NCI-H1092 (cell line): Measurements from ENCODE around the gene CTIF.

ENCODE experiments used
- DNase-seq: peaks from one replicate; lab custom pipeline; 2025; lab: John Stamatoyannopoulos, UW

CTIF gene

DNA sequence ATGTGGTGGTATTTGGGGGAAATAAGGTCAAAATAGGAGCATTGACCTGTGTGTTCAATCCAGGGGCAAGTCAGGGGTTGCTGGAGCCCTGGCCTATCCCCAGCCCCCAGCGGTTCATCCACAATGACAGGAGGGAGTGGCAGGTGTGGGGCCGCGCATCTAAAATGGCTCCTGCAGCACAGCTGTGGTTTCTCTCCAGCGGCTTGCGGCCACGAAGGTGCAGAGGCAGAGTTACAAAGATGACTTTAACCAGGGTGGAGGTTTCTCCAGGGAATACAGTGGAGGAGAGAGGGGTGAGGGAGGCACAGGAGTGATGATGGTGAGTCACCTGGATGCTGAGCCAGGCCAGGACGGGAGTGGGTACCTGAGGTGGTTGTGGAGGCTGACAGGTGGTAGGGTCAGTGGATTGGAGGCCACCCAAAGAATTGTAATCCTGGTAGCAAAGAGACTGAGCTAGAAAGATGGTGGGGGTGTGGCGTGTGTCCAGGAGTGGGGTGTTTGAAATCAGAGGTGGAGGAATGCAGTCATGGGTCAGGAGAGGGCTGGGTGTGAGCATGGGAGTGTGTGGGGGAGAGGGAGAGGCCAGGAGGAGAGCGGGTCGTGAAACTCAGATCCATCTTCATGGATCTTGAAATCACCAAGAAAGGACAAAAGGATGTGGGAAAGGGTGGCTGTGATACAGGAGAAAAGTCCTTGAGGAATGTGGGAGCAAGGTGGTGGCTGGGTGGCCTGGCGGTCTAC lies 83.2 kb downstream of the CTIF start:
- no peak for DNase-seq

DNA sequence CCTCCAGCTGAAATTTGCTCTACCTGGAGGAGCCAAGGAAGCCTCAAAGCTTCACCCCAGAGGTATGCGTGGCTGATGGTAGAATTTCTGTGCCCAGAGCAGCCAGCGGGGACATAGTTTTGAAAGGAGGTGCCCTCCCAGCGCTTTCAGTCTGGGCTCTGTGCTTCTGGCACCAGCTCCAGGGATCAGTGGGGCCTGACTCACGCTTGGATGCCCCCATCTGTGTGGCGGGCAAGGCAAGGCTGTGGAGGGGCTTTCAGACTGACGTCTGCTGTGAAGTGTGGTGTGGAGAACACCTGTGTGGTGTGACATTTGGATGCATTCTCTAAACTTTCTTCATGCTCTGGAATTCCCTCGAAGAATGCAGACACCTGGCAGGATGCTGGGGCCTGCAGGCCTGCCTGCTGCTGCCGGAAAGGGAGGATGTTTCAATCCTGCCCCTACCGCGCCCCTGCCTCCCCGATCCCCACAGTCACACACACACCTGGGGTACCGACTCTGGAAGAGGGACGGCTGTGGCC lies 84.1 kb downstream of the CTIF start:
- DNase-seq, result no peak

DNA sequence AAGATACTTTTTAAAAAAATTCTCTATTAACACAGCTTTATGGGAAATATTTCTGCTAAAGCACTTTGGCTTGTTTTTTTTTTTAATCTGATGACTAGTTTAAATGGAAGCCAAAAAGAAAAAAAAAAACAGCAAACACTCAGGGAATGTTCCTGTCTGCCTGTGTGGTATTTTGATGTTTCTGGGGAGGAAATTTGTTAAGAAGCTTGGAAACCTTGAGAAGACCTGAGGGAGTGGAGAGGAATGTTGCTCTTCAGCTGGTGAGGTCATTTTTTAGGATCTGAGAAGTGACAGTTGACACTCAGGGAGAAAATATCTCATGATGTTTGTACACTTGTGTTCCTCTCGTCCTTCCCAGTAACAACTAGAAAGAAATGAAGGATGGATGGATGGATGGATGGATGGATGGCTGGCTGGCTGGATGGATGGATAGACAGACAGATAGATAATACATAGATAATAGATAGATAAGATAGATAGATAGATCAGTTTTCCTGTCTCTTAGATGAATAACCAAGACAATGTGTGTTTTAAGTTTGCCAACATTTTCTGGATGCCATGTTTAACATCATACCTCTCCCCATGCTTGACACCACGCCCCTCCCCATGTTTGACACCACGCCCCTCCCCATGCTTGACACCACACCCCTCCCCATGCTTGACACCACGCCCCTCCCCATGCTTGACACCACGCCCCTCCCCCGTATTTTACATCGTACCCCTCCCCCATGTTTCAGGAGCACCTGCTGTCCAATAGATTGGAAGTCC lies 84.8 kb downstream of the CTIF start:
- no peak for DNase-seq

DNA sequence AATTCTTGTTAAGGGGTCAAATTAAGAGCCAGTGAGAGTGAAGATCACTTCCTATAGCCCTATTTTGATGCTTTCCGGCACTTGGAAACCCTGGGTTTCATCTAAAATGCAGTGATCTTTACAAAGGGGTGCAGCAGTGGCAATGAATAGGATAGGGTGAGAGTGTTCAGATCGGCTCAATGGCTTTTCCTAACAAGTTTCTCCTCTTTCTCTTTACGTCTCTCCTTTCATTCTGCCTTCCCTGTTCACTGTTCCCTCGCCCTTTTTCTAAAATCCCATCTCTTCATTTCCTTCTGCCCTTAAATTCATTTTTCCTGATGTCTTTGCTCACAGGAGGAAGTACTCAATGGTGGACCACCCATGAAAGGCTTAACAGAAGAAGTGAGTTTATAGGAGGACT lies 86.0 kb downstream of the CTIF start:
- DNase-seq, result no peak

DNA sequence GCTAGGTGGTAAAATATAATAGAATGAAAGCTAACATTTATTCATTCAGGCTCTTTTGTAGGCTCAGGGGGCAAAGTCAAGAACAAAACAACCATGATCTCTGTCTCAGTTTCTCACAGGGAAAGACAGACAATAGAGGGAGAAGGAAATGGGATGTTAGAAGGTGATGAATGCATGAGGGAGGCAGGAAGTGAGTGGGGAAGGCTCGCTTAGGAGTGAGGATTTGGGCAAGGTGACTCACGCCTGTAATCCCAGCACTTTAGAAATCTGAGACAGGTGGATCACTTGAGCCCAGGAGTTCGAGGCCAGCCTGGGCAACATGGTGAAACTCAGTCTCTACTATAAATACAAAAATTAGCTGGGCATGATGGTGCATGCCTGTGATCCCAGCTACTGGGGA lies 88.4 kb downstream of the CTIF start:
- DNase-seq, result no peak

DNA sequence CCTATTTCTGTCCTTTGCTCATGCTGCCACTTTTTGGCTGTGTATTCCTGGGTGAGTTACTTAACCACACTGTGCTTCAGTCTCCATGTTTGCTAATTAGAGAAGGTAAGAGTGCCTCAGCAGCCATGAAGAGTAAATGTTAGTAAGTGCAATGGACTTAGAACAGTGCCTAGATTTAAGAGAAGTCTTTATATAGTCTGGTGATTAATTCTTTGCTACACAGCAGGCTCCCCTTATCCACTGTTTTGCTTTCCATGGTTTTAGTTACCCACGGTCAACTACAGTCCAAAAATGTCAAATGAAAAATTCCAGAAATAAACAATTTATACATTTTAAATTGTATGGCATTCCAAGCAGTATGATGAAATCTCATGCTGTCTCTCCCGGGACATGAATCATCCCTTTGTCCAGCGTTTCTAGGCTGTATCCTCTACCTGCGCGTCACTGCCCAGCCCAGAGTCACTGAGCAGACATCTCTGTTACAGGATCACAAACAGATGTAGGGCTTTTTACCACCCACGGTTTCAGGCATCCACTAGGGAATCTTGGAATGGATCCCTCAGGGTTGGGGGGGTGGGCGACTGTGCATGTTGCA lies 91.0 kb downstream of the CTIF start:
- DNase-seq, result no peak

DNA sequence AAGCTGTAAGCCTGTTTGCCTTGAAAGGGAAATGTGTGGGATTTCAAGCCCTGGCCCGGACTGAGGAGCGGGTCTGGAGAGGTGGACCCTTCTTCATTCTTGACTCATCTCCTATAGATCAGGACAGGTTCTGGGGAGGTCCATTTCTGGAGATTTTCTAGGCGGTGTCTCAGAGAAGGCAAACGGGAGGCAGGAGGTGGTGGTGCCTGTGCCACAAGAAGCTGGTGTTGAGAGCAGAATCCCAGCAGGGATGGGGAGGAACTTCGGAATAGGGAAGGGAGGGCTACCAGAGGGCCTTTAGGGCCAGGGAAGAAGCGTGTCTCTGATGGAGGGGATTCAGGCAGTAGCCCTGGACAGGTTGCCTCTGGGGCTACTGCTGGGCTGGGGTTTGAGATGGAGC lies 93.0 kb downstream of the CTIF start:
- no peak for DNase-seq

DNA sequence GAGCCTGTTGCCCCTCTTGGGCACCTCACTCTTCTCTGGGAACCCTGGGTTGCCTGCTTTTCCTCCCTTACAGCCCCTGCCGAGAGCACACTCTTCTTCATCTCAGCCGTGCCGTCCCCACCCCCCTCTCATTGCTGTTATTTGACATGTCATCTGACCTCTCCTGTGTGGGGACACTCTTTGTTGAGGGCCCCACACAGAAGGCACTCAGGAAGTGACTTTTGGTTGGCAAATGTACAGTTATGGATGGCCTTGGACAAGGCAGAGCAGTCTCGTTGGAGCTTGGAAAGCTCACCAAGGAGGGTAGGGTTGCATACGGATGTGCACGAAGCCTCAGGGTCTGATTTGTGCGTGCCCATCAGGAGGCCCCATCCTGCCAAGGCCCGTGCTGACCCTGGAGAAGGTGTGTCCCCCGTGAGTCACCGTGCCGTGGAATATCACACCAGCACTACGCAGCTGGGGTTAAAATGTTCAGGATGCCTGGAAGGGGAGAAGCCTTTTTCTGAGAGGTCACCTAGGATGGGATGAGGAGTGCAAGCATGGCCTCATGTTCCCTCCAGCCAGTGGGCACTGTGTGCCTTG lies 93.9 kb downstream of the CTIF start:
- no peak for DNase-seq

DNA sequence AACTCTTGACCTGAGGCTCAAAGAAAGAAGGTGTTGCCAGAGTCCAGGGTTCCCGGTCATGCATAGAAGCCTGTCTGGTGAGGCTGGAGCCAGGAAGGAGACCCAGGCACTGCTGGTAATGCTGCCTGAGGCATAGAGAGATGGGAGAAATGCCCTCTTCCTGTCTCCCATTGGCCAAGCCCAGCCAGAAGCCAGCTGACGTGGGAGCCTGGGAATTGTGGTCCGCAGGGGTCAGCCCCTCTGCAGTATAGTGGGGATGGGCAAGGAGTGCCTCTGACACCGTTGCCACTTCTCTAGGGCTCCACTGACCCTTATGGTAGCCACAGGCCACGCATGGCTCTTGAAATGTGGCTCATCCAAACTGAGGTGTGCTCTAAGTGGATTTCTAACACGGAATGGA lies 95.7 kb downstream of the CTIF start:
- no peak for DNase-seq

DNA sequence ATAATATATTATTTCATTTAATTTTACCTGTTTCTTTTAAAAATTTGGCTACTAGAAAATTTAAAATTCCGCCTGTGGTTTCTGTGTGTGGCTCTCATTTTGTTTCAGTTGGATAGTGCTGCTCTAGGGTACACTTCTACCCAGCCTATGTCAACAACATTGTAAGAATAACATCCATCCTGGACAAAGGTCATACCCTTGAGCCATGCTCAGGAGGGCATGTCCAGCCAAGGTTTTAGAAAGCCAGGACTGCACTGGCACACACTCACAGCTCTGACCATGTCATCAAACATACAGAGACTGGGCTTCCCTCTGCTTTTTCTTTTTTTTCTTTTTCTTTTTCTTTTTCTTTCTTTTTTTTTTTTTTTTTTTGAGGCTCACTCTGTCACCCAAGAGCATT lies 96.1 kb downstream of the CTIF start:
- DNase-seq, result no peak

DNA sequence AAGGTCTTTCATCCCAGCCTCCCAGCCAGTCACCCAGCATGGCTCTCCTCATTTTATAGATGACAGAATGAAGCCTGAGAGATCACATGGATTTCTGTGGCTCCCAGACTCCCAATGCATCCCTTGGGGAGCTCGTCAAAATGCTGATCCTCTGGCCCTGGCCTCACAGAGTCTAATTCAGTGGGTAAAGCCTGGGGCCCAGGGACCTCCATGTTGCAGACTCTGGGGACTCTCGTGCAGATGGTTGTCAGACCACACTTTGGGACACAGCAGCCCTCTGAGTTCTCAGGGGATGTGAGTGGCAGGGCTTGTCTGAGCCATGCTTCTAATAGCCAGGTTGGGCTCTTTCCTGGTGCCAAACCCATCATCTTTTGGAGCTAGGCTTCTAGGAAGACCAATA lies 97.0 kb downstream of the CTIF start:
- DNase-seq, result no peak

DNA sequence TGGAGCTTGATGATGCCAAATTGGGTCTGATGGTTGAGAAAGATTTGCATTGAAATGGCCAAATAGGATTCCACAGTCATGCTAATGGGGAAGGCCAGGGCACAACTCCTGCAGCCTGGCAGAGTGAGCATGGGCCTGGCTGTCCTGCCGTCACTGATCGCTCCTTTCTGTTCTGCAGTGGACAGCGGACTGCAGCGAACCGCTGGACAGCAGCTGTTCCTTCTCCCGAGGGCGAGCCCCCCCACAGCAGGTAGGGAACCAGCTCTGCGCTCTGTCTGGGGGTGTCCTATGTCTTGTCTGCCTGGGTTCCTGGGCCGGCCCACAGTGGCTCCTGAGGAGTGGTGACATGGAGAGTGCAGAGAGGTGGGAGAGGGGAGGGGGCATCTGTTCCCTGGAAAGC lies 97.6 kb downstream of the CTIF start:
- DNase-seq, result no peak

DNA sequence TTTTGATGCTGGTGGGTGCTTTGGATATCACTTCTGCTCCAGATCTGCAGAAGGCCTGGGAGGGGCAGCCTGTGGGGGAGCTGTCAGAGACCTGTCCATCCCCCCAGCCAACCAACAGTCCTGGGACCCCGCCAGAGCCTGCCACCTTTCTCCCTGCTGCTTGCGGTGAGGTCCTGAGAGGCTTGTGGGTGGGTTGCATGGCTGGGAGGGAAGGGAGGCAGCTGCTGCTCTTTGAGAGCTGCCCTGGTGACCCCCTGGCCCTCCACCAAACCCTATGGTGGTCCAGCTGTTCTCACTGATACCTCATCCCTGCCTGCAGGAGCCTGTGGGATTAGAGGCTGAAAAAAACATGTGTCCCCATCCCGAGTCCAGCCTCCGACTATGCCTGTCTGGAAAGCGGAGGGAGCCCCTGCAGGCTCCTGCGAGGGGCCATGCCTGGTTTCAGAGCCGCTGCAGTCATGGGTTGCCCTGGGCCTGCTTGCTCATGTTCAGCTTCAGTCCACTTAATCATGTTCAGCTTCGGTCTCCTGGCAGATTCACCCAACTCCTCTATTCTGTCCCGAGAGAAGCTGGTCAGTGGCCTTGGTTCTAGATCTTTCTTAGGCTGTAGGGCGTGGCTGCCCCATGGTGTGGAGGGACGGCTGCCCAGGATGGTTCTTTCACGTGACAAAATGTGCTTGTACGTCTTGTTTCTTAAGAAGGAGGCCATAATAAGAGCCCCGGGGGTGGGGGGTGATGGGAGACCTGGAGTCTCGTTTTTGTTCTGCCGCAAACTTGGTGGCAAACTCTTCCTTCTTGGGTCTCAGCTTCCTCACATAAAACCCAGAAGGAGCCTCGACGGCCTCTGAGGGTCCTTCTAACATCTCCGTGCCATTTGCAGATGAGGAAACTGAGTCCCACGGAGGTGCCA lies 98.5 kb downstream of the CTIF start:
- no peak for DNase-seq

DNA sequence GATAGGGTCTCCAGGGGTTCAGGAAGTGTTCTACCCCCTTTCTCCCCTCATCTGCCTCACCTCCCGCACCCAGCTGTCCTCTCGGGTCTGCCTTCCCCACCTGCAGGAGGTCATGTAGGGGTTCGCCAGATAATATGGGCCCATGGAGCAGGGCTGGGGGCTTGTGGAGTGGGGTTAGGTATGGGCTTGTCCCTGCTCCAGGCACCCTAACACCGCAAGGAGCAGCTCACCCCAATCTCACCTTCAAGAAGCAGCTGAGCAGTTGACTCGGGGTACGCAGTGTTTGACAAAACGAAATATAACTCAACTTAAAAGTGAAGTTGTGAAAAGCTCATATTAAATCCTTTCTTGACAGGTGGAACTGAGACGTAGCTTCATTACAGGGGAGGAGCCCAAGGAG lies 99.6 kb downstream of the CTIF start:
- DNase-seq, result no peak

DNA sequence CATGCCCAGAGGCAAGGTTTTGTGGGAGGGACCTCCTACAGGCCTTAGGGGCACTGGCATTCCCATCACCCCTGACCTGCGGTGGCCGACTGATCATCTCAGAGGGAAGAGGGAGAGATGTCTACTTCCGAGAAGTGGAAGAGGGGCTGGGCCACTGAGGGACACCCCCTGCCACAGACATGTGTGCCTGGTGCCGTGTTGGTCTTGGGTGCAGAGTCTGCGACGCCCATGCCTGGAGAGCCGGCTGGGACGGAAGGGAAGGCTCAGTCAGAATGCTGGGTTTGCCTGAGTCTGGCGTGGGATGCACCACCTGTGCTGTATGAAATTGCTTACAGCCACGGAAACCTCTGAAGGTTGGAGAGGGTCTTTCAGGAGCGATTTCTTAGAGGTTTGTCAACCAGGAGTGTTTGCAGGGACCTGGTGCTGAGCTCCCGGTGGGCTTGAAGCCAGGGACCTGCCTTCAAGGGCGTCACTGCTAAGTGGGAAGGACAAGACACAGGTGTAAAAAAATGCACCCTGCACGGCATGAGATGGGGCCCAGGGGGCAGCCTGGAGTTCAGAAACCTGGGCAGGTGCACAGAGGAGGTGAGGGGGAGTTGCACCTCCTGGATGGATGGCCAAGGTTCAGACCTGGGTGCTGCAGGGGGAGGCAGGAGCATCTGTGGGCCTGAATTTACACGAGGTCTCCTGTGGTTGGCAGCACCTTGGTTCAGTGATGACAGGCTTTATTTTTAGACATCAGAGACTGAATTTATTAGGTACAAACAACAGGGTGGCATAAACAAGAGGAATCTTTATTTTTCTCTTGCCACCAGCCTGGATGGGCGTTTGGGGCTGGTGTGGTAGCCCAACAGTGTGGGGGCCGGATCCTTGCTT lies 100.3 kb downstream of the CTIF start:
- no peak for DNase-seq

DNA sequence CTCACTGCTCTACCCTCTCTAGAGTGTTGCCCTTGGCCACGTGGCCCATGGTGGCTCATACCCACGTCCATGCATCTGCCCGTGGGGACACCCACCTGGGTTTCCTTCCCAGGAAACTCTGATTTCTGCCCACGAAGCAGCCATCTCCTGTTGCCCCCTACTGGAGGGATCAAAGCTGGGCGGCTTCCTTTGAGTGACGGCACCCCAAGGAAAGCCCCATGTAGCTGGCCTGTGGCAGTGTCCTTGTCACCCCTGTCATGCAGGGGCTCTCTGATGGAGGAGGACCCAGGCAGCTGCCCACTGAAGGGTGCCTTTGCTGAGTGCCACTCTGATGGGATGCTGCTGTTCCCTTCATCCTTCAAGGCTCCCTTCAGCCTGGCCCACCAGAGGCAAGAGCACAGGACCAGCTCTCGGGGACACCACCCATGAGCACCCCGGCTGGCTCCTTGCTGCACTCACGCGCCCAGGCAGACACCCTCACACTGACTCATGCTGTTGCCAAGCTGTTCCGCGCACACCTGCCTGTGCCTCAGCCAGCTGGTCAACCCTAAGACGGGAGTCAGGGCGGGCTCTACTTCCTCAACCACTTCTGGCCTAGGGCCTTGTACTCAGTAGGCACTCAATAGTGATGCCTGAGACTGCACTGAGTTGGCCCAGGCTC lies 101.1 kb downstream of the CTIF start:
- DNase-seq, result no peak

DNA sequence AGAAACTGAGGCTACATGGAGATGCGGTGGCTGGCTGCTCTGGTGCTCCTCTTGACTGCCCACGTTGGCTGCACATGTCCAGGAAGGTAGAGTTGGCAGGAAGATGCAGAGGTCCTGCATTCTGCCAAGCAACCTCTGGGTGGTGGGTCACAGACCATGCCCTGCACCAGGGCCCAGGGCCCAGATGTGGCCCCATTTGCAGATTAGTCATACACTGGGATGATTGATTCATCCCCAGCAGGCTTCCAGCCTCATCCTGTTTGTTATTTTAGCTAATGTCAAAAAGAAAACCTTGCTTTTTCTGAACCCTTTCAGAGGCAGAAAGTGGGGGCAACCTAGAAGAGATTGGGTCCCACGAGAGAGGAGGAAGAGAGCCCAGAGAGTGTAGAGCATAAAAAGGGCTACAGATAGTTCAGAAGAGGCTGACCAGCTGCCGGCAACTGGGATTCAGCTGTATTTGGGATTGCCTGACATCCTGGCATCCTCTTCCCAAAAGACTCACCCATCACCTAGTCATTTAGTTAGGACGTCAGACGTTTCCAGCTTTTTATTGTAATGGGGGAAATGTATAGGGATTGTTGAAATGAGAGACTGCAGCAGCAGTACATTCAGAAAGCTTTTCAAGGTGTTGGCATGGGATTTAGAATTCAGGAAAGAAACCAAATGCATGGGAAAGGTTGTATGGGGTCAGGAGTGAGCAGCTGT lies 101.9 kb downstream of the CTIF start:
- DNase-seq, result no peak

DNA sequence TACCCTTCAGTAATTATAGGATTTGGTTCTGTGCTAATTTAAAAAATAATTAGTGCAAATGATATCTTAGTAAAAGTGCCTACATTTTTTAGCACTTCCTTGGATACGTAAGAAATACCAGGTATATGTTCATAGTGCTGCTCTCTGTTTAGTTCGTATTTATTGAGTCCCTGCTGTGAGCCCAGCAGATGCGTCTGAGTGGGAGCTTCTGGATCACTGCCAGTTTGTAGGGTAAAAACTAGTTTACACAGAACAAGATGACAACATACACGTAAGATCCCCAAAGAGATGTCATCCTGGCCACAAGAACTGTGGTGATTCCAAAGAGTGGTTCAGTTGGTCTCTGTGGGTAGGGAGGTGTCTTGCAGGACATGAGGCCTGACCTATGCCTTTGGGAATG lies 103.2 kb downstream of the CTIF start:
- no peak for DNase-seq

DNA sequence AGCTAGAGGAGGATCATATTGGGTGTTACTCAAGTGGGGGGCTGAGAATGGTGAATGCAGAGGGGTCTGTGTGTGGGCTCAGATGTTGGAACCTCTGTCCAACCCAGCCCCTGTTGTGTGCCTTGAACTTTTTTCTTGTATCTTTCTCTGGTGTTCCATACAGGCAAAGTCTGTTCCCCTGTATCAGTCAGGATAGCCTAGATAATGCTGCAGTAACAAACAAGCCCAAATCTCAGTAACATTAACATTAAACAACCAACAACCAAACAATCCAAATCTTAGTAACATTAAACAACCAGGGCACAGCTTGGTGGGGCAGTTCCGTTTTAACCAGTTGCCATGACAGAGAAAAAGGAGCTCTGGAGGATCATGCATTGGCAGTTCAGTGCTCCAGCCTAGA lies 103.7 kb downstream of the CTIF start:
- no peak for DNase-seq

DNA sequence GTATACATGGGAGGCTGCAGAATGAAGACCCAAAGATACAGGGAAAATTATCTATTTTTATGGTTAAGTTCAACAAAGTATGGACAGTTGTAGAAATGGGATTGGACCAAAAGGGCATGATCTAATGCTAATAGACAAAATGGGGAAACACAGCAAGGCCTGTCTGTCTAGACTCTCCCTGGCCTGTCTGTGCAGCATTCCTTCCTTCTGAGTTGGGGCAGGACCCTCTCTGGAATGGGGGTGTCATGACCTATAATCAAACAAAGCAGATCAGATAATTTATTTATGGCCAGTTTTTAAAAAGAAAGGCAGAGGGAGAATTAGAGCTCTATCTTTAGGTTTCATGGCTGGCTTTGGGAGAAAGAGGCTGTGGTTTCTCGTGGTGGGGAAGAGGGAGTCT lies 104.4 kb downstream of the CTIF start:
- no peak for DNase-seq
